A549 treated with Hydrocortisone at 1 μM for 4 hours (cell line): Measurements from ENCODE around the gene MACO1. TPM values are rescaled to one million over a fixed set of nuclear protein-coding genes. Genes with fewer than 3 reads are reported as not detected.

Experiments used
- total RNA-seq: library from RNA; stranded (reverse); fragments of 200-300 nt; extraction: Qiagen RNA extraction; gene quantifications from 5 replicates; pipeline ENCODE4 v1.2.3, GENCODE V29; 2022

The MACO1 gene
- 8.0 to 10.8 TPM (median 9.1 TPM) in 5 replicates for total RNA-seq

GRCh38 chr1:25430073-25430966 lies at the start of gene MACO1:
TSS of gene MACO1 (plus strand) at chr1:25430897. CDS start at chr1:25431099, 202 bp downstream.

DNA sequence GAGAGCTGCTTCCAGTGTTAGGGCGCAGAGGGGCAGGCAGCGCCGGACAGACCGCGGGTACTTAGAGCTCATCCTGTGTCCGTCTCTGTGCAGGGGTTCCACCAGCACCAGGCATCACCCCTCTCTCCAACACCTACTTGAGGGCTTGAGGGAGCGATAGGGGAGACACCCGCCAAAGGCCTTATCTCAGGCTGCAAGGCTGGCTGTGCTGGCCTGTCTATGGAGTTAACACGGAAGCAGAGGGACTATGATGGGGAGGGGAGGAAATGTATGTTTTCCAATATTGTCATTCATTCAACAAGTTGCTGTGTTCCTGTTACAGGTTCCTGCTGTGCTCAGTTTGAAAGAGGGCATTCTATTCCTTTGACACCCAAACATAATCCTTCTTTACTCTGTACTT lies 10.0 kb upstream of the MACO1 start, which contains the start of gene RHCE:
TSS of gene RHCE (minus strand) at position 111 of the 400 bp plus-strand sequence. CDS start at position 72, 39 bp downstream.

DNA sequence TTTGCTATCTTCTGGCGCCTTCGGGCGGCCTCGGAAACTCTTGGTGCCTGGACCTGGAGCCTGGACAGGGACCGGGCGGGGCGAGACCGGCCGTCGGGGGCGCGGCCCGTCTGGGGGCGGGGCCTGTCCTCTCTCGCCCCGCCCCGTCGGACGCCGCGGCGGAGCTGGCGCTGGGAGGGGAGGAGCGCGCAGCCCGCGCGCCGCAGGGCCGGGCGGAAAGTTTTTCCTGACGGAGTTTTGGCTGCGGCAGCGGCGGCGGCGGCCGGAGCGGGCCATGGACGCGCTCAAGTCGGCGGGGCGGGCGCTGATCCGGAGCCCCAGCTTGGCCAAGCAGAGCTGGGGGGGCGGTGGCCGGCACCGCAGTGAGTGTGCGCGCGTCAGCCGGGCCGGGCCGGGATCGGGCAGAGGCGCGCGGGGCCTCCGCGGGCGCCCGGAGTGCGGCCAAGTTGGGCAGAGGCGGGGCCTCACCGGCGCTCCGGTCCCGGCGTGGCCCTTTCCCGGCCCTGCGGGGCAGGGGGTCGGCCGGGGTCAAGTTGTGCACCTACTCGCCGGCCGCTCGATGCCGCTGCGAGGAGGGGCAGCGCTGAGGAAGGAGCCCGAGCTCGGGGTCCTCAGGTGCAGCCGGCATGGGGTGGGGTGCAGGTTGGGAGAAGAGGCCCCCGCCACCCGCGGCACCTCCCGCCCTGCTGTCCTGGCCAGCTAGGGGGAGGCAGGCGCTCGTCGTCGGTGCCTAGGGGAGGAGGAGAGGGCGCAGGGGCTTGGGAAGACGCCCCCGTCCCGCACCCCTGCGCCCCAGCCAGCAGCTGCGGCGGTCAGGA lies 112.9 kb downstream of the MACO1 start, which contains the start of gene LDLRAP1:
TSS of gene LDLRAP1 (plus strand) at position 182 of the 818 bp plus-strand sequence. CDS start at position 275, 93 bp downstream.

Other genes with a start within 250 kb of the MACO1 start
- 34.1 to 44.7 TPM (median 35.4 TPM) in 5 replicates for gene SYF2, start 198.4 kb upstream of the MACO1 start, total RNA-seq
- 18.9 to 26.0 TPM (median 21.4 TPM) in 5 replicates for gene RSRP1, start 183.4 kb upstream of the MACO1 start, total RNA-seq
- not detected in 5 replicates for gene RHD, start 158.4 kb upstream of the MACO1 start, total RNA-seq
- gene TMEM50A, start 92.6 kb upstream of the MACO1 start, total RNA-seq: 69.8 to 85.4 TPM (median 73.4 TPM) in 5 replicates
- 0.25 TPM in 1 of 5 replicates, not detected in the others for gene RHCE, start 10.1 kb upstream of the MACO1 start, total RNA-seq
- 8.9 to 10.4 TPM (median 9.4 TPM) in 5 replicates for gene LDLRAP1, start 112.7 kb downstream of the MACO1 start, total RNA-seq
- 0.35 to 0.77 TPM (median 0.44 TPM) in 5 replicates for gene MAN1C1, start 185.9 kb downstream of the MACO1 start, total RNA-seq